Panc1 (cell line): ENCODE measurements around the gene CABP2. TPM values are rescaled to one million over a fixed set of nuclear protein-coding genes. Genes with fewer than 3 reads are reported as not detected.
A peak's percentile ranks its signal among the peaks of the same experiment; 100 is the strongest.

Source experiments
- ATAC-seq: fragments of 200-7000 bp; cut with Tn5 transposase; 2 replicates; pipeline ENCODE4 v1.9.1; 2020; ENCODE audit warnings: mild to moderate bottlenecking, moderate library complexity
- BruUV-seq: library from RNA; stranded (reverse); fragments of 400-500 nt; replicated peaks from 2 replicates; lab custom pipeline; 2021; lab: Mats Ljungman, UMichigan
- CTCF ChIA-PET: fragments of 300-600 bp; sonication (Branson Sonifier 250); formaldehyde crosslinking; loops from one replicate; lab custom pipeline; 2022; ENCODE audit warnings: antibody characterized with exemption; lab: Charles Lee
- POLR2A ChIA-PET: fragments of 300-600 bp; sonication (Branson Sonifier 250); formaldehyde crosslinking; loops from one replicate; lab custom pipeline; 2022; ENCODE audit warnings: antibody characterized with exemption; lab: Charles Lee
- DNase-seq: peaks from one replicate; pipeline ENCODE4 v3.0.0-alpha.2; 2010; ENCODE audit warnings: low read depth, low spot score
- H3K27ac ChIP-seq: 2 replicates; pipeline ENCODE4 v1.5.1; 2011; ENCODE audit warnings: mild to moderate bottlenecking, low read length, inconsistent platforms
- H3K27me3 ChIP-seq: fragments of 200-500 bp; sonication (Bioruptor generic); 2 replicates; pipeline ENCODE4 v1.6.0; 2014; ENCODE audit warnings: low read length, inconsistent platforms; ENCODE audit not compliant: control insufficient read depth, insufficient read depth
- H3K36me3 ChIP-seq: fragments of 200-500 bp; sonication (Bioruptor generic); 2 replicates; pipeline ENCODE4 v1.5.1; 2014; ENCODE audit warnings: inconsistent platforms, mild to moderate bottlenecking, low read length, moderate library complexity; ENCODE audit not compliant: control insufficient read depth, insufficient read depth
- H3K4me1 ChIP-seq: 2 replicates; pipeline ENCODE4 v1.5.1; 2011; ENCODE audit warnings: inconsistent platforms, mild to moderate bottlenecking, low read length, moderate library complexity; ENCODE audit not compliant: control insufficient read depth, insufficient read depth
- H3K4me3 ChIP-seq, 2 experiments: 2 replicates each; pipeline ENCODE4 v1.5.1; 2011 to 2012; ENCODE audit warnings: low read depth in 2 of 2, low read length in 2 of 2, mild to moderate bottlenecking in 2 of 2, inconsistent platforms in 1 of 2, moderate library complexity in 1 of 2
- H3K9me3 ChIP-seq: fragments of 200-500 bp; sonication (Bioruptor generic); 2 replicates; pipeline ENCODE4 v1.5.1; 2014; ENCODE audit warnings: low read depth, mild to moderate bottlenecking, inconsistent platforms, low read length, moderate library complexity; ENCODE audit not compliant: control insufficient read depth, insufficient read depth
- CTCF ChIP-seq: fragments of 450-650 bp; IDR thresholded peaks from 2 replicates; pipeline ENCODE4 v1.5.1; 2017; ENCODE audit warnings: mild to moderate bottlenecking
- POLR2AphosphoS5 ChIP-seq: IDR thresholded peaks from 2 replicates; pipeline ENCODE4 v1.6.1; 2012; ENCODE audit warnings: mild to moderate bottlenecking, low read depth, low read length, moderate library complexity
- SIN3A ChIP-seq: IDR thresholded peaks from 2 replicates; pipeline ENCODE4 v1.6.1; 2012; ENCODE audit warnings: low read depth, mild to moderate bottlenecking, low read length, moderate library complexity, borderline replicate concordance; ENCODE audit not compliant: insufficient read depth
- TCF7L2 ChIP-seq: IDR thresholded peaks from 2 replicates; pipeline ENCODE4 v1.6.1; 2011; ENCODE audit warnings: mild to moderate bottlenecking, low read depth, low read length, inconsistent platforms
- in situ Hi-C: cut with HindIII; loops from 2 replicates; pipeline ENCODE4 v1.10.0; 2016; ENCODE audit warnings: low sequenced_read_pairs, low pct_unique_long_range_greater_than_20kb
- intact Hi-C: fragments of 100-400 bp; cut with micrococcal nuclease; formaldehyde crosslinking; loops from one replicate; pipeline ENCODE4 v1.10.0; 2022; ENCODE audit not compliant: unreplicated experiment
- total RNA-seq: library from RNA; stranded (reverse); gene quantifications from one replicate; pipeline ENCODE4 v1.2.1, GENCODE V29; 2021; ENCODE audit not compliant: unreplicated experiment
- TF ChIP-seq, protein P1 (sequence below), 2 experiments: IDR thresholded peaks; 2 replicates each; pipeline ENCODE4 v1.6.1; 2011 to 2012; ENCODE audit warnings: low read depth in 2 of 2, control low read depth in 1 of 2, low read length in 1 of 2, mild to moderate bottlenecking in 1 of 2, moderate library complexity in 1 of 2; ENCODE audit not compliant: insufficient read depth in 1 of 2

CABP2 gene
- total RNA-seq, 1 experiment from 2014 or later, result not detected

- intact Hi-C loops, result no loop called here
Observed at GRCh38 chr11:67492801-67493547, 30.3 kb downstream of the CABP2 start.

DNA sequence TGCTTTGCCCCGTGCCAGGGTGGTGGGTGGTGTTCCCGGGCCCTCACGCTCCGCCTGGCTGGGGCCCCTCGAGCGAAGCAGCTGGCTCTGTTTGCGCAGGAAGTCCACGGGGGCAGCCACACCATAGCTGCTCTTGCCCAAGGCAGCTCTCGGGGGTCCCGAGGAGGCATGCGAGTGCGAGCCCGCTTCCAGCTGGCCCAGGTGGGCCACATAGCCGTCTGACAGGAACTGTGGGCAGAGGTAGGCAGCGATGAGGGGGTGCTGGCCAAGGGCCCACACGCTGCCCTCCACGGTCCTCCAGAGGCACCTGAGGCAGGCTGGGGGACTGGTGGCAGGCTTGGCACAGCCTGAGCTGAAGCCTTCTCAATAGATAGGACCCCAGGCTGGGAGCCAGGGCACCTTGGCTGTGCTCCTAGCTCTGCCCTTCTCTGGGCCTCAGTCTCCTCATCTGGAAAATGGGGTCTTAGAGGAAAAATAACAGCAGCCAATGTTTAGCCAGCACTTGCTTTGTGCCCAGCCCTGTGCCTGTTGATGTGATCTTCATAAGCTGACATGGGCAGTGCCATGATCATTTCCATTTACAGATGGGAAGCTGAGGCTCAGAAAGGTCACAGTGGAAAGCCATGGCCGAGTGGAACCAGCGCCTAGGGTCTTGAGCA lies 31.0 kb downstream of the CABP2 start:
- no peaks in the 10 kb centered on the region; the same call in 1 of the 2 replicates for H3K4me1 ChIP-seq
- CTCF ChIA-PET, result no interaction called here
- POLR2A ChIA-PET, result no interaction called here
- H3K9me3 ChIP-seq, result no peaks in the 10 kb centered on the region
- no peak overlapping the region for H3K27ac ChIP-seq
- intact Hi-C loops, result no loop called here
- in situ Hi-C loops, result no loop called here
- ATAC-seq (no peak), DNase-seq (no peak)
- no peak for TF ChIP-seq TCF7L2
- TF ChIP-seq SIN3A, result no peak
- TF ChIP-seq, protein P1, sequence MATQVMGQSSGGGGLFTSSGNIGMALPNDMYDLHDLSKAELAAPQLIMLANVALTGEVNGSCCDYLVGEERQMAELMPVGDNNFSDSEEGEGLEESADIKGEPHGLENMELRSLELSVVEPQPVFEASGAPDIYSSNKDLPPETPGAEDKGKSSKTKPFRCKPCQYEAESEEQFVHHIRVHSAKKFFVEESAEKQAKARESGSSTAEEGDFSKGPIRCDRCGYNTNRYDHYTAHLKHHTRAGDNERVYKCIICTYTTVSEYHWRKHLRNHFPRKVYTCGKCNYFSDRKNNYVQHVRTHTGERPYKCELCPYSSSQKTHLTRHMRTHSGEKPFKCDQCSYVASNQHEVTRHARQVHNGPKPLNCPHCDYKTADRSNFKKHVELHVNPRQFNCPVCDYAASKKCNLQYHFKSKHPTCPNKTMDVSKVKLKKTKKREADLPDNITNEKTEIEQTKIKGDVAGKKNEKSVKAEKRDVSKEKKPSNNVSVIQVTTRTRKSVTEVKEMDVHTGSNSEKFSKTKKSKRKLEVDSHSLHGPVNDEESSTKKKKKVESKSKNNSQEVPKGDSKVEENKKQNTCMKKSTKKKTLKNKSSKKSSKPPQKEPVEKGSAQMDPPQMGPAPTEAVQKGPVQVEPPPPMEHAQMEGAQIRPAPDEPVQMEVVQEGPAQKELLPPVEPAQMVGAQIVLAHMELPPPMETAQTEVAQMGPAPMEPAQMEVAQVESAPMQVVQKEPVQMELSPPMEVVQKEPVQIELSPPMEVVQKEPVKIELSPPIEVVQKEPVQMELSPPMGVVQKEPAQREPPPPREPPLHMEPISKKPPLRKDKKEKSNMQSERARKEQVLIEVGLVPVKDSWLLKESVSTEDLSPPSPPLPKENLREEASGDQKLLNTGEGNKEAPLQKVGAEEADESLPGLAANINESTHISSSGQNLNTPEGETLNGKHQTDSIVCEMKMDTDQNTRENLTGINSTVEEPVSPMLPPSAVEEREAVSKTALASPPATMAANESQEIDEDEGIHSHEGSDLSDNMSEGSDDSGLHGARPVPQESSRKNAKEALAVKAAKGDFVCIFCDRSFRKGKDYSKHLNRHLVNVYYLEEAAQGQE (IDR thresholded peaks at IDR 0.05; ENCODE audit: insufficient read depth in 1 of 2, low read depth in 2 of 2, low read length in 1 of 2), result no peak
- TF ChIP-seq POLR2AphosphoS5, result peak; percentile 0; the same call in 1 of the 2 replicates
- H3K36me3 ChIP-seq, result no peaks in the 10 kb centered on the region
- H3K27me3 ChIP-seq, result no peaks in the 10 kb centered on the region
- no TSS peak for BruUV-seq
- no peak overlapping the region for H3K4me3 ChIP-seq

More at GRCh38 chr11:67492801-67493547, 30.3 kb downstream of the CABP2 start:
- no peak for TF ChIP-seq CTCF
- TF ChIP-seq, protein P1 (IDR thresholded peaks at IDR 0.05; ENCODE audit: insufficient read depth in 1 of 2, low read depth in 2 of 2, low read length in 1 of 2), result no peak
- no peak for TF ChIP-seq TCF7L2
- no peak; the same call in 1 of the 2 replicates for TF ChIP-seq POLR2AphosphoS5
- TF ChIP-seq SIN3A, result no peak
- Histone ChIP-seq H3K27ac (no peak overlapping the region), H3K36me3 (no peaks in the 10 kb centered on the region), H3K9me3 (no peaks in the 10 kb centered on the region), H3K4me3 (no peak overlapping the region), H3K4me1 (no peaks in the 10 kb centered on the region; the same call in 1 of the 2 replicates), H3K27me3 (no peaks in the 10 kb centered on the region)
- DNase-seq (no peak), ATAC-seq (peak; percentile 34)
- in situ Hi-C loops, result no loop called here
- no TSS peak for BruUV-seq
- CTCF ChIA-PET, result no interaction called here
- POLR2A ChIA-PET, result no interaction called here
